GM18508 (cell line): Measurements from ENCODE around the gene CERS1.

Source experiments
- ATAC-seq: cut with Tn5 transposase; IDR thresholded peaks from one replicate; pipeline ENCODE4 v1.9.1; 2021; ENCODE audit warnings: moderate number of reproducible peaks; ENCODE audit not compliant: insufficient read depth, unreplicated experiment

The CERS1 gene

DNA sequence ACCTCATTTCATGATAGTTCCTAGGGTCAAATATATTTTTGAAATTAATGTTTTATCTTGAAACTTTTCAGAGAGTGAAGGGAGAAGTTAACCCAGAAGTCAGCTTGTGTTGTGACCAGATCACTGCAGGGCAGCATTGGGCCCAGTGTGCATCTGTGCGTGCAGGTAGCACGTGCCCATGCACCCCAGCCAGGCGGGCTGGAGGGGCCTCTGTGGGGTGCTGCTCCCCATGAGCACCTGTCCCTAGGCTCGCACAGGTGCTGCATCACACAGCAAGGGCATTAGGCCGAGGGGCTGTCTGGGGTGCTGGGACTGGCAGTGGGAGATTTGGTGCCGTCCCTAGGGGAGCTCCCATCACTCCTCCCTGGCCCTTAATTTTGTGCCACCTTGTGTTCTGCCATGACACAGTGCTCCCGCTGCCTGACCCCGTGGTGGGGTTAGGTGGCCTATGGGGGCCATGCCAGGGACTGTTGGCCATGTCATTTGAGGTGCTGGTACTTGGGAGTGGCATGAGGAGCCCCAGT is 51.1 kb downstream of the CERS1 start:
- no peak for ATAC-seq

DNA sequence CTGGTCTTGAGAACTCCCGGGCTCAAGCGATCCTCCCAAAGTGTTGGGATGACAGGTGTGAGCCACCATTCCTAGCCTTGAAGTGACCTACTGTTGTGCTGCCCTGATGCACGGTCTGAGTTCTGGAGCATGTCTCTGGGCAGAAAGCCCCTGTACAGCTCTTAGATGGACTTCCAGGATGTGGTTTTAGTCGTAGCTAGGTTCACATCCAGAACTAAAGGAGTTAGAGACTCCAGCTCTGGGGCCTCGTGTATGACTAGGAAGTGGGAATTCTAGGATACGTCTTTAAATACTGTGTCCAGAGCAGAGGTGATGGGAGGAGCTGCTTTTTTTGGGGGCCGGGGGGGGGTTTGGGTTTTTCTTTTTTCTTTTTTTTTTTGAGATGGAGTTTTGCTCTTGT is 52.0 kb downstream of the CERS1 start:
- no peak for ATAC-seq

GRCh38 chr19:18842166-18842565 is 53.8 kb downstream of the CERS1 start:
- ATAC-seq, result no peak

- no peak for ATAC-seq
Observed at GRCh38 chr19:18841400-18841799, 54.6 kb downstream of the CERS1 start.

DNA sequence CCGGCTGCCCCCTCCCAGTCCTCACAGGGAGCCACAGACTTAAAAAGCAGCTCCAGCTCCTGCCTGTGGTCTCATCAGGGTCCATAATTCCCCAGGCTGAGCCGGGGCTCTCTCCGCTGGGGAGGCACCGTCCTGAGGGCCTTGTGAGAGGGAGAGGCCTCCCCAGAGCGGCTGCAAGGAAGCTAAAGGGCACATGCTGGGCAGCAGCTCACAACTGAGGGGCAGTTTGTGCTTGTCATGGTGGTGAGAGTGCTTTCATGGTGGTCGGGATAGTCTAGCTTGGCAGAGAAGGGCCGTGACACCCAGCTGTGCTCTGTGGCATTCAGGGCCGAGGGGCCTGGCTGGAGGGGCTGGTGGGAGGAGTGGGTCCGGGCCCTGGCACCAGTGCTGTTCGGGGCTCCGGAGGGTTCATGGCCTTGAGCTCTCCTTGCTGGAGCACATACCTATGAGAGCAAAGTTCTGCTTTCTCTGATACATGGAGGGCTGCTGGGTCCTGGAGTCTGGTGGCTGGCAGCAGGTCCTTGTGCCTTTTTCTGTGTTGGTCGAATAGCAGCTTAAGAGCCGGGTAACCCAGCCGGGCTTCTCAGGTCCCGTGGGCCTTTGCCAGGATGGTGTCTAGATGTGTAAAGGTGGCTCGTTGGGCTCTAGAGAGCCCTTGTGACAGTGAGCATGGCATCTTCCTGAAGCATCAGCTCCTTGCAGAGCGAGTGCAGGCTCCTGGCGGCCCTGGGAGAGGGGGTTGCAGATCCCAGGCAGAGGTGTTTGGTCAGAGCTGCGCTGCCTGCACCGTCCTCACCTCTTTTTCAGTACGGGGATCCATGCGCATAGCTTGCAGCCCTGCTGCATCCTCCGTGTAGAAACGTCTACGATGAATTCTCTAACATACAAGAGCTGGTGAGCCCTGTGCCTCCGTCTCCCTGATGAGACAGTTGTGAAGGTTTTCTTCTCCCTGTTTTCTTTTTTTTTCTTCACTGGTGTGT is 55.4 kb downstream of the CERS1 start:
- no peak for ATAC-seq

- no peak for ATAC-seq
Observed at GRCh38 chr19:18839465-18840287, 56.3 kb downstream of the CERS1 start.

DNA sequence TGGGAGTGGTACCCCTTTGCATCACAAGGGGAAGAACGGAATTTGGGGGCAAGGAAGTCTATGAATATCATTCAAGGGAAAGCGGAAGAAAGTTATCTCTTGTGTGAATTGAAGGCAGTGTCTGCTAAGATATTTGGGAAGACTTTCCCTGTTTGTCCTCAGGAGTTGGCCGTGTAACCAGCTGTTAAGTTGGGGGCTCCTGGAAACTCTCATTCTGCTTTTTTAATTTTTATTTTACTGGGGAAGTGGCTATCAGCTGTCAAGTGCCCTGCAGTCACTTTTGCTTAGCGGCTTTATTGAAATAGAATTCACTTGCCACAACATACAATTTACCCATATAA is 61.3 kb downstream of the CERS1 start:
- no peak for ATAC-seq

- no peak for ATAC-seq
Observed at GRCh38 chr19:18833849-18834643, 61.9 kb downstream of the CERS1 start.

DNA sequence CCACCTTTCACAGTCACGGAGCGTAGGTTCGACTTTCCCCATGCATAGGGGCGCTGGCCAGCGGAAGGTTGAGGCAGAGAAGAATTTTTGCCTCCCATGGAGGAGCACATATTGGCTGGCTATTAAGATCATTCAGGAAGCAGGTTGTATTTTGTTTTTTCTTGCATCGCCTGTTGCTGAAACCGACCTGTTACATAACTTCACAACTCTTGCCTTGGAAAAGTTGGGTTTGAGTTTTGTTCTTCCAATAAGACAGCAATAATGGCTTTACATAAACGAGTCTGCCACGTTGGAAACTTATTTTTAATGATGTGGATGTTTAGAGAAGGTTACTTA is 62.8 kb downstream of the CERS1 start:
- ATAC-seq, result no peak

DNA sequence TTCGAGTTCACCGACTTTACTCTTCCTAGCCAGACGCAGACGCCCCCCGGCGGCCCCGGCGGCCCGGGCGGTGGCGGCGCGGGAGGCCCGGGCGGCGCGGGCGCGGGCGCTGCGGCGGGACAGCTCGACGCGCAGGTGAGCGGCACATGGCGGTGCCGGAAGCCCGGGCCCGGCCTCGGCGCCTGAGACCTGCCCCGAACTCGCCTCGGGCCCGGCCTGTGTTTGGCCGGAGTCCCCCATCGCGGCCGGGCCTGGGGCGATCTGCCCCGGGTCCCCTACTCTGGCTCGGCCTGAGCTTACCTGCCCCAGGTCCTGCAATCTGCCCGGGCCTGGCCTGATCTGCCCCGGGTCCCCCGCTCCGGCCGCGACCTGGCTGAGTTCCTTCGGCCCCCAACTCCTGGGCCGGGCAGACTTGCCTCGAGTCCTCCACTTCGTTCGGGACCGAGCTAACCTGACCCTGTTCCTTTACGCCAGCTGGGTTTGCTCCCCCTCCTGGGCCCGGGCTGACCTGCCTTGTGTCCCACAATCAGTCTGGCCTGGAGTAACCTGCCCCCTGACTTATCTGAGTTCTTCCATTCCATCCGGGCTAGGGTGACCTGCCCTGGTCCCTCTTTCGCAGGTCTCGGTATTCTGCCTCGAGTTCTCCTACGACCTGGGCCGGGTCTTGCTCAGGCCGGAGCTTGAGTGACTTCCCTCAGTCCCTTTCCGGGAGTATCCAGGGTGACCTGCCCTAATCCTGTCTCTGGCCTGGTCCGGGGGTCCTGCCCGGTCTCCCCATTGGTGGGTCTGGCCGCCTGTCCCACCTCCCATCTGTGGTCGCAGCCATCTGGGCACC is 63.4 kb downstream of the CERS1 start:
- no peak for ATAC-seq

- no peak for ATAC-seq
Observed at GRCh38 chr19:18831524-18832305, 64.2 kb downstream of the CERS1 start, which contains the start of gene UPF1. Gene UPF1, plus strand, starts transcription at chr19:18831959. Its CDS starts 251 bp downstream, at chr19:18832210.

- no peak for ATAC-seq
Observed at GRCh38 chr19:18830488-18830887, 65.5 kb downstream of the CERS1 start.

DNA sequence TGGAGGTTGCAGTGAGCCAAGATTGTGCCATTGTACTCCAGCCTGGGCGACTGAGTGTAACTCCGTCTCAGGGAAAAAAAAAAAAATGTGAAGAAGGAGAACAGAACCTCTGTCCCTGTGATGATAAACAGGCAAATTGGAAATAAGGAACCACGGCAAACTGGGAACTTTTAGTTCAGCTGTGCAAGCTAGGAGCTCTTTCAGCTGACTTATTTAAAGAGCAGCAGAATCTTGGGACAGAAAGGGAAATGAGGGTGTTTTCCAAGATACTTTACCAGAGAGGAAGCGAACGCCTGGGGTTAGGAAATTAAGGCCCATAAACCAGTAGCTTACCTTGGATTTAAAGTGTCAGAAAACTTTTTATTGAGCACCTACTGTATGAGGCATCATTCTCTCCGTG is 67.2 kb downstream of the CERS1 start:
- ATAC-seq, result no peak
